B cell (primary cell): ENCODE measurements around the gene RIC8B. TPM values are rescaled to one million over a fixed set of nuclear protein-coding genes. Genes with fewer than 3 reads are reported as not detected.

ENCODE experiments used
- ATAC-seq: fragments of 200-7000 bp; cut with Tn5 transposase; one replicate; pipeline ENCODE4 v1.10.0; 2021; ENCODE audit warnings: low read depth, mild to moderate bottlenecking, moderate number of reproducible peaks, moderate library complexity
- CTCF ChIA-PET: fragments of 350-600 bp; sonication (Branson Sonifier 250); formaldehyde crosslinking; loops from one replicate; lab custom pipeline; 2021; ENCODE audit warnings: antibody characterized with exemption, inconsistent platforms; lab: Charles Lee
- POLR2A ChIA-PET: fragments of 350-600 bp; sonication (Branson Sonifier 250); formaldehyde crosslinking; loops from one replicate; lab custom pipeline; 2021; ENCODE audit warnings: antibody characterized with exemption; lab: Charles Lee
- DNase-seq: peaks from one replicate; pipeline ENCODE4 v3.0.0; 2013
- H2AFZ ChIP-seq: 2 replicates; pipeline ENCODE4 v1.6.1; 2012; ENCODE audit warnings: mild to moderate bottlenecking, low read depth, low read length; ENCODE audit not compliant: insufficient read depth, poor library complexity, severe bottlenecking
- H3K27ac ChIP-seq, 2 donors: 1 replicate in 1 of 2; 2 replicates in 1 of 2; pipeline ENCODE4 v1.5.1; 2012 to 2013; ENCODE audit warnings: low read length in 2 of 2, mild to moderate bottlenecking in 2 of 2, moderate library complexity in 1 of 2
- H3K27me3 ChIP-seq, 4 experiments: fragments of 200-600 bp in 1 of 4; sonication (generic) in 1 of 4; replicated peaks in 1 of 4; 1 replicate in 2 of 4; 2 replicates in 2 of 4; pipeline versions ENCODE4 v1.6.1 to v1.7.0; 2013 to 2016; ENCODE audit warnings: low read length in 3 of 4, mild to moderate bottlenecking in 2 of 4, mixed read lengths in 1 of 4, moderate library complexity in 1 of 4; ENCODE audit not compliant: insufficient read depth in 4 of 4, control insufficient read depth in 3 of 4; ENCODE audit errors: control extremely low read depth in 1 of 4
- H3K36me3 ChIP-seq, 2 experiments: replicated peaks in 1 of 2; 1 replicate in 1 of 2; 2 replicates in 1 of 2; pipeline versions ENCODE4 v1.6.1 to v1.7.1; 2013; ENCODE audit warnings: low read length in 1 of 2; ENCODE audit not compliant: insufficient read depth in 2 of 2, control insufficient read depth in 1 of 2; ENCODE audit errors: control extremely low read depth in 1 of 2, extremely low read depth in 1 of 2
- H3K4me1 ChIP-seq, 2 donors: fragments of 200-600 bp in 1 of 2; sonication (generic) in 1 of 2; 1 replicate in 1 of 2; 2 replicates in 1 of 2; pipeline versions ENCODE4 v1.5.1 to v1.6.1; 2013 to 2017; ENCODE audit warnings: low read length in 2 of 2; ENCODE audit not compliant: control insufficient read depth in 2 of 2, insufficient read depth in 2 of 2
- H3K4me2 ChIP-seq: replicated peaks from 2 replicates; pipeline ENCODE3; 2012; ENCODE audit warnings: mild to moderate bottlenecking, low read depth, low read length; ENCODE audit not compliant: poor library complexity, severe bottlenecking
- H3K4me3 ChIP-seq, 5 experiments: fragments of 200-600 bp in 1 of 5; sonication (generic) in 1 of 5; 1 replicate in 3 of 5; 2 replicates in 2 of 5; pipeline versions ENCODE4 v1.5.1 to v1.7.0; 2011 to 2016; ENCODE audit warnings: low read length in 4 of 5, mild to moderate bottlenecking in 4 of 5, low read depth in 2 of 5, control low read depth in 1 of 5, moderate library complexity in 1 of 5; ENCODE audit not compliant: insufficient read depth in 1 of 5; ENCODE audit errors: control extremely low read depth in 1 of 5, extremely low read depth in 1 of 5
- H3K79me2 ChIP-seq: fragments of 200-600 bp; sonication (generic); one replicate; pipeline ENCODE4 v1.6.0; 2016; ENCODE audit warnings: low read length; ENCODE audit not compliant: control insufficient read depth, insufficient read depth
- H3K9ac ChIP-seq: fragments of 200-600 bp; sonication (generic); 2 replicates; pipeline ENCODE4 v1.6.1; 2017; ENCODE audit warnings: mild to moderate bottlenecking, low read length, moderate library complexity
- H3K9me3 ChIP-seq, 3 donors: one replicate each; pipeline versions ENCODE4 v1.6.1 to v1.7.1; 2013; ENCODE audit warnings: low read length in 2 of 3; ENCODE audit not compliant: control insufficient read depth in 2 of 3, insufficient read depth in 1 of 3; ENCODE audit errors: control extremely low read depth in 1 of 3
- H4K20me1 ChIP-seq: 2 replicates; pipeline ENCODE4 v1.6.0; 2012; ENCODE audit warnings: mild to moderate bottlenecking, low read length; ENCODE audit not compliant: insufficient read depth, control insufficient read depth, poor library complexity, severe bottlenecking
- H3K27ac Mint-ChIP-seq: one replicate; pipeline ENCODE4 v1.8.0; 2021; ENCODE audit warnings: mixed read lengths
- H3K27me3 Mint-ChIP-seq: one replicate; pipeline ENCODE4 v1.8.0; 2021; ENCODE audit warnings: mixed read lengths
- H3K4me1 Mint-ChIP-seq: one replicate; pipeline ENCODE4 v1.8.0; 2021; ENCODE audit warnings: mixed read lengths
- H3K4me3 Mint-ChIP-seq: one replicate; pipeline ENCODE4 v1.8.0; 2021; ENCODE audit warnings: mixed read lengths
- H3K9me3 Mint-ChIP-seq: one replicate; pipeline ENCODE4 v1.8.0; 2022; ENCODE audit warnings: mixed read lengths; ENCODE audit not compliant: insufficient read depth
- EZH2 ChIP-seq: IDR thresholded peaks from 2 replicates; pipeline ENCODE4 v1.6.1; 2012; ENCODE audit warnings: borderline replicate concordance, low read depth, mild to moderate bottlenecking, moderate library complexity, low read length; ENCODE audit not compliant: insufficient read depth, poor library complexity, severe bottlenecking
- WGBS: methylation state at CpG from one replicate; pipeline ENCODE4 v1.1.5; 2013; ENCODE audit warnings: missing lambda C conversion rate; ENCODE audit not compliant: insufficient coverage; 5-methylcytosine and 5-hydroxymethylcytosine counted together
- intact Hi-C: fragments of 100-400 bp; cut with micrococcal nuclease; formaldehyde crosslinking; loops from one replicate; pipeline ENCODE4 v1.10.0; 2022
- polyA plus RNA-seq: library from polyadenylated mRNA; depleted of rRNA; stranded (reverse); fragments of >200 nt; gene quantifications from 2 replicates; pipeline ENCODE4 v1.2.3, GENCODE V29; 2012
- total RNA-seq, 2 donors: library from RNA; stranded (reverse); fragments of 120-200 nt in 1 of 2; gene quantifications; 1 replicate in 1 of 2; 2 replicates in 1 of 2; pipeline versions ENCODE4 v1.2.3 to v1.2.4, GENCODE V29; 2013 to 2022
- TF ChIP-seq, protein P1 (sequence below): fragments of 200-600 bp; IDR thresholded peaks from one replicate; pipeline ENCODE4 v1.8.0; 2022; ENCODE audit warnings: antibody characterized with exemption, mild to moderate bottlenecking

Gene RIC8B
- total and polyA plus RNA-seq, 2 donors (not counting 1 experiment from before 2014, with no cell fraction given): 3.0 to 14.8 TPM

DNA sequence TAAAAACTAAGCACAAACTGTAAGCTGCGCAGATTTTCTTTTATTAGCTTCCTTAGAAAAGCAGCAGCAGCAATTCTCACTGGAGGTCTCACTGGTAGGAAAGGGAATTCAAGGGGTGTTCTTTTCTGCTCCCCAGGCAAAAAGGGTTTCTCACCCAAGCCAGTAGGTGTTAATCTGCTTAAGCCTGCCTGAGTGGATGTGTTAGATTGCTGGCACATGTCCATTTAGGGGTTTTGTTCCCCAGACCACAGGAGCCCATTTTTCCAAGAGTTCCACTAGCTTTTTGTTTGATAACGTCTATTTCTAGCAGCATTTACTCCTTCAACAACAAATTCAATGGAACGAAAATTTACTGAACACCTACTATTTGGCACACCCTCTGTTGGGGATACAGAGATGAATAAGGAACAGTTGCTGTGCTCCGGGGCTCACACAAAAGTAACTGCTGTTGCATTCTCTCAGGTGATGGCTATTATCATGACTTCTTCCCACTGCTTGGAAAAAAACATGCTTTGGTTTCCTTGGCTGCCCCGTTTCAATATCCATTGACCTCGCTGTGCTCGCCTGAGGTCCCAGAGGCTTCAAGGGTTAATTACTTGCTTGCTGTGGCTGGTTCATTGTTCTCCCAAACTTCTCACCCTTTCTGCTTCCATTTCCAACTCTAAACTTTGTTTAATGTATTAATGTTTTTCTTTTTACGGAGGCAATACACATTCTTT is 31.1 kb upstream of the RIC8B start:
- Histone ChIP-seq H3K9me3 (no peaks in the 10 kb centered on the region), H3K79me2 (no peaks in the 10 kb centered on the region), H3K4me3 (no peak overlapping the region), H3K27me3 (peaks cover 0 to 25% (median 14%) of the 10 kb centered on the region in 4 experiments), H3K9ac (no peak overlapping the region), H3K27ac (no peak overlapping the region), H3K36me3 (no peaks in the 10 kb centered on the region), H3K4me2 (no peak overlapping the region), H3K4me1 (peaks cover 5 to 11% of the 10 kb centered on the region in 2 donors), H2AFZ (no peak overlapping the region), H4K20me1 (no peaks in the 10 kb centered on the region)
- Mint-ChIP-seq H3K27me3 (peaks cover 43% of the 10 kb centered on the region), H3K9me3 (peaks cover 2% of the 10 kb centered on the region), H3K27ac (no peak overlapping the region), H3K4me3 (no peak overlapping the region), H3K4me1 (peaks cover 14% of the 10 kb centered on the region)
- TF ChIP-seq, protein P1, sequence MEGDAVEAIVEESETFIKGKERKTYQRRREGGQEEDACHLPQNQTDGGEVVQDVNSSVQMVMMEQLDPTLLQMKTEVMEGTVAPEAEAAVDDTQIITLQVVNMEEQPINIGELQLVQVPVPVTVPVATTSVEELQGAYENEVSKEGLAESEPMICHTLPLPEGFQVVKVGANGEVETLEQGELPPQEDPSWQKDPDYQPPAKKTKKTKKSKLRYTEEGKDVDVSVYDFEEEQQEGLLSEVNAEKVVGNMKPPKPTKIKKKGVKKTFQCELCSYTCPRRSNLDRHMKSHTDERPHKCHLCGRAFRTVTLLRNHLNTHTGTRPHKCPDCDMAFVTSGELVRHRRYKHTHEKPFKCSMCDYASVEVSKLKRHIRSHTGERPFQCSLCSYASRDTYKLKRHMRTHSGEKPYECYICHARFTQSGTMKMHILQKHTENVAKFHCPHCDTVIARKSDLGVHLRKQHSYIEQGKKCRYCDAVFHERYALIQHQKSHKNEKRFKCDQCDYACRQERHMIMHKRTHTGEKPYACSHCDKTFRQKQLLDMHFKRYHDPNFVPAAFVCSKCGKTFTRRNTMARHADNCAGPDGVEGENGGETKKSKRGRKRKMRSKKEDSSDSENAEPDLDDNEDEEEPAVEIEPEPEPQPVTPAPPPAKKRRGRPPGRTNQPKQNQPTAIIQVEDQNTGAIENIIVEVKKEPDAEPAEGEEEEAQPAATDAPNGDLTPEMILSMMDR: no peak
- TF ChIP-seq EZH2: no peak
- ChIA-PET POLR2A (no interaction called here), CTCF (no interaction called here)
- WGBS: 68% methylated on average over 3 of the region's 8 CpGs
- ATAC-seq: no peak
- no peak for DNase-seq
- intact Hi-C loops: no loop called here

DNA sequence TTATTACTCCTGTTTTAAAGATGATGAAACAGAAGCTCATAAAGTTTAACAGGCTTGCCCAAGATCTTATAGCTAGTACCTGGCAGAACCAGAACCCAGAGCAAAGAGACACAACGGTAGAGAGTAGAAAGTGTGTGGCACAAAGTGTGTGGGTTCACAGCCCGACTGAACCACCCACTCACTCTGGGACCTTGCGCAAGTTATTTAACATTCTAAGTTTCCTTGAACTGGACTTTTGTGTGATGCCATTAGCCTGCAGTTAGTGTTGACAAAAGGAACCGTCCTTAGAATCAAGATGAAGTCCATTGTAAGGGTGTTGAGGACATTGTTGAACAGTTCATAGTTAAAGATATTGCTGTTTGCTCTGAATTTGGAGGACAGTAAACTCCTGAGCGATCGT is 29.9 kb upstream of the RIC8B start:
- peaks cover 5 to 13% of the 10 kb centered on the region in 2 donors for H3K4me1 ChIP-seq
- WGBS: 96% methylated on average over 4 of the region's 6 CpGs

More for the DNA sequence above, 29.9 kb upstream of the RIC8B start:
- Mint-ChIP-seq H3K4me1 (peaks cover 15% of the 10 kb centered on the region), H3K27me3 (peaks cover 43% of the 10 kb centered on the region), H3K27ac (no peak overlapping the region), H3K9me3 (peaks cover 2% of the 10 kb centered on the region), H3K4me3 (no peak overlapping the region)
- DNase-seq (no peak), ATAC-seq (no peak)
- ChIA-PET POLR2A (no interaction called here), CTCF (no interaction called here)
- no peak for TF ChIP-seq EZH2
- TF ChIP-seq, protein P1: no peak
- intact Hi-C loops: no loop called here
- H2AFZ ChIP-seq: no peak overlapping the region
- H3K9ac ChIP-seq: no peak overlapping the region
- H4K20me1 ChIP-seq: no peaks in the 10 kb centered on the region
- no peaks in the 10 kb centered on the region for H3K79me2 ChIP-seq
- no peak overlapping the region for H3K4me3 ChIP-seq
- peaks cover 0 to 25% (median 14%) of the 10 kb centered on the region in 4 experiments for H3K27me3 ChIP-seq
- H3K27ac ChIP-seq: no peak overlapping the region
- H3K4me2 ChIP-seq: no peak overlapping the region
- H3K36me3 ChIP-seq: no peaks in the 10 kb centered on the region
- no peaks in the 10 kb centered on the region for H3K9me3 ChIP-seq
